Colonic mucosa (tissue), 4 donors: ENCODE measurements around the gene NHEJ1. TPM values are rescaled to one million over a fixed set of nuclear protein-coding genes. Genes with fewer than 3 reads are reported as not detected.

ENCODE experiments used
- DNase-seq: peaks from one replicate; pipeline ENCODE4 v3.0.0-alpha.2; 2020
- H3K27ac ChIP-seq: fragments of 200-600 bp; one replicate; pipeline ENCODE4 v1.8.0; 2021
- H3K27me3 ChIP-seq: fragments of 200-600 bp; one replicate; pipeline ENCODE4 v1.8.0; 2021
- H3K36me3 ChIP-seq: fragments of 200-600 bp; one replicate; pipeline ENCODE4 v1.8.0; 2021
- H3K4me1 ChIP-seq: fragments of 200-600 bp; one replicate; pipeline ENCODE4 v1.8.0; 2021; ENCODE audit warnings: mild to moderate bottlenecking
- H3K4me3 ChIP-seq: fragments of 200-600 bp; one replicate; pipeline ENCODE4 v1.8.0; 2021
- H3K9ac ChIP-seq, 2 donors: one replicate each; pipeline ENCODE4 v1.7.0; 2013; ENCODE audit warnings: control low read depth in 2 of 2, low read depth in 2 of 2, low read length in 2 of 2
- H3K9me3 ChIP-seq: fragments of 200-600 bp; one replicate; pipeline ENCODE4 v1.8.0; 2021
- intact Hi-C: fragments of 100-400 bp; cut with DNase I; formaldehyde crosslinking; loops from one replicate; pipeline ENCODE4 v1.14.1; 2022
- total RNA-seq, 2 donors: library from RNA; stranded (reverse); fragmentation: NEBNext Ultra II Directional in 1 of 2; extraction: Animal tissue kit (Norgen Biotek cat#: 25700) in 1 of 2; gene quantifications; one replicate each; pipeline ENCODE4 v1.2.1, GENCODE V29; 2021
- TF ChIP-seq, protein P1 (sequence below): fragments of 200-600 bp; IDR thresholded peaks from one replicate; pipeline ENCODE4 v1.8.0; 2022; ENCODE audit warnings: antibody characterized with exemption, mild to moderate bottlenecking
- donor health status: healthy.
- donor health status: DM: no; HTN: no; CAD: no.
- donor health status: DM: no; HTN: no; CAD: no.

The NHEJ1 gene
- total RNA-seq, 2 donors from 2014 or later, result 30.7 to 51.1 TPM

DNA sequence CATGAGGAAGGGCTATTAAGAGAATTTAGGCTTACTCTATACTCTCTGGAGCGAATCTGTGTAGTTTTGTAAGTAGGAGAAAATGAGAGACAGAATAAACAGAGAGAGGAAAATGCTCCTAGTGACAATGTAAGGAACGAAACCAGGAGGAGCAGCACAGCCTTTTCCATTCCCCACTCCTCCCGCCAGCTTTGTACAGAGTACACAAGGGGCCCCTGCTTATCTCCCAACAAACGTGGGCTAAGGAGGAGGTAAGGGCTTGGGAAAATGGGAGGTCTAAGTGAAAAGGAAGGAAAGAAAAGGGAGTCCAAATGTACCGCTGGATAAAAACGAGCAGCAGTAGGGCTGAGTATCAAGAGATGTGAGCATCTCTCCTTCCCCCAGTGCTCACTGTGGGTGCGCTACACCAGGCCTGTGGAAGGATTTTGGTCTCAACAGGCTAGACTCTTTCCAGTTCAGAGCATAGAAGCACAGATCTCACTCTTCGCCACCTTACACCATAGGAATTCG is 87.8 kb downstream of the NHEJ1 start:
- H3K4me1 ChIP-seq, result peaks cover 12% of the 10 kb centered on the region
- TF ChIP-seq, protein P1, sequence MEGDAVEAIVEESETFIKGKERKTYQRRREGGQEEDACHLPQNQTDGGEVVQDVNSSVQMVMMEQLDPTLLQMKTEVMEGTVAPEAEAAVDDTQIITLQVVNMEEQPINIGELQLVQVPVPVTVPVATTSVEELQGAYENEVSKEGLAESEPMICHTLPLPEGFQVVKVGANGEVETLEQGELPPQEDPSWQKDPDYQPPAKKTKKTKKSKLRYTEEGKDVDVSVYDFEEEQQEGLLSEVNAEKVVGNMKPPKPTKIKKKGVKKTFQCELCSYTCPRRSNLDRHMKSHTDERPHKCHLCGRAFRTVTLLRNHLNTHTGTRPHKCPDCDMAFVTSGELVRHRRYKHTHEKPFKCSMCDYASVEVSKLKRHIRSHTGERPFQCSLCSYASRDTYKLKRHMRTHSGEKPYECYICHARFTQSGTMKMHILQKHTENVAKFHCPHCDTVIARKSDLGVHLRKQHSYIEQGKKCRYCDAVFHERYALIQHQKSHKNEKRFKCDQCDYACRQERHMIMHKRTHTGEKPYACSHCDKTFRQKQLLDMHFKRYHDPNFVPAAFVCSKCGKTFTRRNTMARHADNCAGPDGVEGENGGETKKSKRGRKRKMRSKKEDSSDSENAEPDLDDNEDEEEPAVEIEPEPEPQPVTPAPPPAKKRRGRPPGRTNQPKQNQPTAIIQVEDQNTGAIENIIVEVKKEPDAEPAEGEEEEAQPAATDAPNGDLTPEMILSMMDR, result no peak
- no peak for DNase-seq

DNA sequence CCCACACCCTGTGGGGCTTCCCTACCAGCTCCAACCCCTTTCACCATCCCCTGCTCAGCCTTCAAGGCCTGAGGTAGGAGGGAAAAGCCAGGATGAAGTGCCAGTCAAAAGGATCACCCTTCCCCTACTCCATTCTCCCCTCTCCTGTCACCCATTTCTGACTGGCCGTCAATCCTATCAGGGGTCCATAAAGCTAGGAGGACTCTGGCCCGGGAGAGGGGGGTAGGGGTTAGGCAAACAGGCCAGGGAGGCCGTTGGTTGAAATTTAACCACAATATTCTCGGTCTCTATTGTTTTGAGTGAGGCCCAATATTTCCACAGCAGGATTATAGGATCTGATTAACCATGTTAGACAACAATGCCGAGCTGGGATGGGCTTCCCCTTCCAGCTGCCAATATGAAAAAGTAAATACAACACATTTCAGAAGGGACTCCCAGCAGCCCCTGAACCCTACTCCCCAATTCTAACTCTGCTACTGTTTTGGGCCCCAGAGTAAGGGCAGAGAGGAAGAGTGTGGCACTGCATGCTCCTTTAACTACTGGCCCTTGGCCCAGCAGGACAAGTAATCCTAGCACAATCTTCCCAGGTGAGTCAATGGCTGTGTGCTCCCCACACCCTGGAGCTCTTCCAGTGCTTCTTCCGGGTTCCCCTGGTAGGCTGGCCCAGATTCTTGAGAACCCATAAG is 89.3 kb downstream of the NHEJ1 start:
- no peaks in the 10 kb centered on the region for H3K36me3 ChIP-seq
- no peaks in the 10 kb centered on the region for H3K27me3 ChIP-seq
- DNase-seq, result peak; percentile 75
- peaks cover 12% of the 10 kb centered on the region for H3K4me1 ChIP-seq
- H3K4me3 ChIP-seq, result no peak overlapping the region
- H3K9ac ChIP-seq, result peak overlapping the region in 1 of 2 donors; percentile 70
- TF ChIP-seq, protein P1, result no peak
- no peaks in the 10 kb centered on the region for H3K9me3 ChIP-seq
- H3K27ac ChIP-seq, result peak overlapping the region; percentile 66
- intact Hi-C loops, result loop anchor here (5.0 kb wide), 1 partner anchor 46 kb away; no protein-coding TSS in a partner anchor

More for the DNA sequence above, 87.8 kb downstream of the NHEJ1 start:
- Histone ChIP-seq H3K27ac (peak overlapping the region; percentile 66), H3K36me3 (no peaks in the 10 kb centered on the region), H3K4me3 (no peak overlapping the region), H3K9ac (peak overlapping the region in 1 of 2 donors; percentile 3), H3K27me3 (no peaks in the 10 kb centered on the region), H3K9me3 (no peaks in the 10 kb centered on the region)
- intact Hi-C loops, result loop anchor here (5.0 kb wide), 1 partner anchor 45 kb away; no protein-coding TSS in a partner anchor

- Histone ChIP-seq H3K27me3 (peaks cover 7% of the 10 kb centered on the region), H3K9ac (no peak overlapping the region), H3K27ac (no peak overlapping the region), H3K36me3 (no peaks in the 10 kb centered on the region), H3K4me1 (no peaks in the 10 kb centered on the region), H3K4me3 (no peak overlapping the region), H3K9me3 (no peaks in the 10 kb centered on the region)
- intact Hi-C loops, result no loop called here
- no peak for DNase-seq
- TF ChIP-seq, protein P1, result no peak
These were observed 95.1 kb downstream of the NHEJ1 start for GRCh38 chr2:219065484-219065883.

DNA sequence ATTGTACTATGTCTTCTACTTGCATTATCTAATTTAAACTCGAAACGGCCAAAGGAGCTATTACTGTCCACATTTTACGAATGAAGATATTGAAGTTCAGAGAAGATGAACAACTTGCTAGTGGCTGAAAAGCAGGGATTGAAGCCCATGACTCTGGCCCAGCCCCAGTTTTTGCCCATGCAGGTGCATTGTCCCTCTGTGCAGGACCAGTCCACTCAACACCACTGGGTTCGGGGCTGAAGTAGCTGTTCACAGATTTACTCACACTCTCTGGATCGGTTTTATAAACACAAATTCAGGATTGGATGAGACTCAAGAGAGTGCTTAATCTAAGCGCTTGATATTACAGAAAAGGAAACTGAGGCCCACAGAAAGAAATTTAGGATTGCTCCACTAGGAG is 98.5 kb downstream of the NHEJ1 start:
- H3K27me3 ChIP-seq, result peaks cover 30% of the 10 kb centered on the region
- H3K9me3 ChIP-seq, result no peaks in the 10 kb centered on the region
- no peaks in the 10 kb centered on the region for H3K36me3 ChIP-seq
- TF ChIP-seq, protein P1, result no peak
- no peak overlapping the region for H3K27ac ChIP-seq
- DNase-seq, result no peak
- intact Hi-C loops, result no loop called here
- H3K4me3 ChIP-seq, result no peak overlapping the region
- no peaks in the 10 kb centered on the region for H3K4me1 ChIP-seq
- H3K9ac ChIP-seq, result no peak overlapping the region

- peaks cover 33% of the 10 kb centered on the region for H3K27me3 ChIP-seq
- H3K9ac ChIP-seq, result peak within 1 kb of the TSS; percentile 91 to 92
- H3K4me1 ChIP-seq, result no peaks in the 10 kb centered on the region
- peak; percentile 89 for DNase-seq
- no peaks in the 10 kb centered on the region for H3K36me3 ChIP-seq
- intact Hi-C loops, result no loop called here
- H3K4me3 ChIP-seq, result peak within 1 kb of the TSS; percentile 59
- H3K27ac ChIP-seq, result peak within 1 kb of the TSS; percentile 63
- TF ChIP-seq, protein P1, result no peak
- H3K9me3 ChIP-seq, result no peaks in the 10 kb centered on the region
These were observed 99.5 kb downstream of the NHEJ1 start, which contains the start of gene IHH for GRCh38 chr2:219060821-219061791. TSS of gene IHH (minus strand) at chr2:219060921. CDS start at chr2:219060467, 454 bp downstream.
